B cell (primary cell): ENCODE results near the gene DDA1. TPM values are rescaled to one million over a fixed set of nuclear protein-coding genes. Genes with fewer than 3 reads are reported as not detected.

ENCODE experiments used
- ATAC-seq: fragments of 200-7000 bp; cut with Tn5 transposase; one replicate; pipeline ENCODE4 v1.10.0; 2021; ENCODE audit warnings: low read depth, mild to moderate bottlenecking, moderate number of reproducible peaks, moderate library complexity
- CTCF ChIA-PET: fragments of 350-600 bp; sonication (Branson Sonifier 250); formaldehyde crosslinking; loops from one replicate; lab custom pipeline; 2021; ENCODE audit warnings: antibody characterized with exemption, inconsistent platforms; lab: Charles Lee
- POLR2A ChIA-PET: fragments of 350-600 bp; sonication (Branson Sonifier 250); formaldehyde crosslinking; loops from one replicate; lab custom pipeline; 2021; ENCODE audit warnings: antibody characterized with exemption; lab: Charles Lee
- DNase-seq: peaks from one replicate; pipeline ENCODE4 v3.0.0; 2013
- H2AFZ ChIP-seq: 2 replicates; pipeline ENCODE4 v1.6.1; 2012; ENCODE audit warnings: mild to moderate bottlenecking, low read depth, low read length; ENCODE audit not compliant: insufficient read depth, poor library complexity, severe bottlenecking
- H3K27ac ChIP-seq, 2 donors: 1 replicate in 1 of 2; 2 replicates in 1 of 2; pipeline ENCODE4 v1.5.1; 2012 to 2013; ENCODE audit warnings: low read length in 2 of 2, mild to moderate bottlenecking in 2 of 2, moderate library complexity in 1 of 2
- H3K27me3 ChIP-seq, 4 experiments: fragments of 200-600 bp in 1 of 4; sonication (generic) in 1 of 4; replicated peaks in 1 of 4; 1 replicate in 2 of 4; 2 replicates in 2 of 4; pipeline versions ENCODE4 v1.6.1 to v1.7.0; 2013 to 2016; ENCODE audit warnings: low read length in 3 of 4, mild to moderate bottlenecking in 2 of 4, mixed read lengths in 1 of 4, moderate library complexity in 1 of 4; ENCODE audit not compliant: insufficient read depth in 4 of 4, control insufficient read depth in 3 of 4; ENCODE audit errors: control extremely low read depth in 1 of 4
- H3K36me3 ChIP-seq, 2 experiments: replicated peaks in 1 of 2; 1 replicate in 1 of 2; 2 replicates in 1 of 2; pipeline versions ENCODE4 v1.6.1 to v1.7.1; 2013; ENCODE audit warnings: low read length in 1 of 2; ENCODE audit not compliant: insufficient read depth in 2 of 2, control insufficient read depth in 1 of 2; ENCODE audit errors: control extremely low read depth in 1 of 2, extremely low read depth in 1 of 2
- H3K4me1 ChIP-seq, 2 donors: fragments of 200-600 bp in 1 of 2; sonication (generic) in 1 of 2; 1 replicate in 1 of 2; 2 replicates in 1 of 2; pipeline versions ENCODE4 v1.5.1 to v1.6.1; 2013 to 2017; ENCODE audit warnings: low read length in 2 of 2; ENCODE audit not compliant: control insufficient read depth in 2 of 2, insufficient read depth in 2 of 2
- H3K4me2 ChIP-seq: replicated peaks from 2 replicates; pipeline ENCODE3; 2012; ENCODE audit warnings: mild to moderate bottlenecking, low read depth, low read length; ENCODE audit not compliant: poor library complexity, severe bottlenecking
- H3K4me3 ChIP-seq, 5 experiments: fragments of 200-600 bp in 1 of 5; sonication (generic) in 1 of 5; 1 replicate in 3 of 5; 2 replicates in 2 of 5; pipeline versions ENCODE4 v1.5.1 to v1.7.0; 2011 to 2016; ENCODE audit warnings: low read length in 4 of 5, mild to moderate bottlenecking in 4 of 5, low read depth in 2 of 5, control low read depth in 1 of 5, moderate library complexity in 1 of 5; ENCODE audit not compliant: insufficient read depth in 1 of 5; ENCODE audit errors: control extremely low read depth in 1 of 5, extremely low read depth in 1 of 5
- H3K79me2 ChIP-seq: fragments of 200-600 bp; sonication (generic); one replicate; pipeline ENCODE4 v1.6.0; 2016; ENCODE audit warnings: low read length; ENCODE audit not compliant: control insufficient read depth, insufficient read depth
- H3K9ac ChIP-seq: fragments of 200-600 bp; sonication (generic); 2 replicates; pipeline ENCODE4 v1.6.1; 2017; ENCODE audit warnings: mild to moderate bottlenecking, low read length, moderate library complexity
- H3K9me3 ChIP-seq, 3 donors: one replicate each; pipeline versions ENCODE4 v1.6.1 to v1.7.1; 2013; ENCODE audit warnings: low read length in 2 of 3; ENCODE audit not compliant: control insufficient read depth in 2 of 3, insufficient read depth in 1 of 3; ENCODE audit errors: control extremely low read depth in 1 of 3
- H4K20me1 ChIP-seq: 2 replicates; pipeline ENCODE4 v1.6.0; 2012; ENCODE audit warnings: mild to moderate bottlenecking, low read length; ENCODE audit not compliant: insufficient read depth, control insufficient read depth, poor library complexity, severe bottlenecking
- H3K27ac Mint-ChIP-seq: one replicate; pipeline ENCODE4 v1.8.0; 2021; ENCODE audit warnings: mixed read lengths
- H3K27me3 Mint-ChIP-seq: one replicate; pipeline ENCODE4 v1.8.0; 2021; ENCODE audit warnings: mixed read lengths
- H3K4me1 Mint-ChIP-seq: one replicate; pipeline ENCODE4 v1.8.0; 2021; ENCODE audit warnings: mixed read lengths
- H3K4me3 Mint-ChIP-seq: one replicate; pipeline ENCODE4 v1.8.0; 2021; ENCODE audit warnings: mixed read lengths
- H3K9me3 Mint-ChIP-seq: one replicate; pipeline ENCODE4 v1.8.0; 2022; ENCODE audit warnings: mixed read lengths; ENCODE audit not compliant: insufficient read depth
- CTCF ChIP-seq: fragments of 200-600 bp; IDR thresholded peaks from one replicate; pipeline ENCODE4 v1.8.0; 2022; ENCODE audit warnings: antibody characterized with exemption, mild to moderate bottlenecking
- EZH2 ChIP-seq: IDR thresholded peaks from 2 replicates; pipeline ENCODE4 v1.6.1; 2012; ENCODE audit warnings: borderline replicate concordance, low read depth, mild to moderate bottlenecking, moderate library complexity, low read length; ENCODE audit not compliant: insufficient read depth, poor library complexity, severe bottlenecking
- WGBS: methylation state at CpG from one replicate; pipeline ENCODE4 v1.1.5; 2013; ENCODE audit warnings: missing lambda C conversion rate; ENCODE audit not compliant: insufficient coverage; 5-methylcytosine and 5-hydroxymethylcytosine counted together
- intact Hi-C: fragments of 100-400 bp; cut with micrococcal nuclease; formaldehyde crosslinking; loops from one replicate; pipeline ENCODE4 v1.10.0; 2022
- polyA plus RNA-seq: library from polyadenylated mRNA; depleted of rRNA; stranded (reverse); fragments of >200 nt; gene quantifications from 2 replicates; pipeline ENCODE4 v1.2.3, GENCODE V29; 2012
- total RNA-seq, 2 donors: library from RNA; stranded (reverse); fragments of 120-200 nt in 1 of 2; gene quantifications; 1 replicate in 1 of 2; 2 replicates in 1 of 2; pipeline versions ENCODE4 v1.2.3 to v1.2.4, GENCODE V29; 2013 to 2022

DDA1 gene
- total and polyA plus RNA-seq, 2 donors (not counting 1 experiment from before 2014, with no cell fraction given) = 38.4 TPM

- Mint-ChIP-seq H3K4me3 (no peak overlapping the region), H3K27me3 (peaks cover 44% of the 10 kb centered on the region), H3K27ac (no peak overlapping the region), H3K9me3 (no peaks in the 10 kb centered on the region), H3K4me1 (peaks cover 6% of the 10 kb centered on the region)
- 21% methylated on average over 12 of the region's 12 CpGs for WGBS
- no peak overlapping the region for H3K9ac ChIP-seq
- ATAC-seq (no peak), DNase-seq (no peak)
- no peak overlapping the region for H3K27ac ChIP-seq
- POLR2A ChIA-PET = no interaction called here
- H3K4me2 ChIP-seq = no peak overlapping the region
- H3K27me3 ChIP-seq = peaks cover 0 to 52% (median 16%) of the 10 kb centered on the region in 4 experiments
- no peaks in the 10 kb centered on the region for H4K20me1 ChIP-seq
- CTCF ChIA-PET = interaction anchor here (1.1 to 8.2 kb wide), 3 partner anchors 38 to 117 kb away, joined by 3 to 109 read pairs (median 6); no protein-coding TSS in a partner anchor
- H3K4me1 ChIP-seq = peaks cover 5 to 6% of the 10 kb centered on the region in 2 donors
- intact Hi-C loops = no loop called here
- H3K9me3 ChIP-seq = no peaks in the 10 kb centered on the region
- H3K79me2 ChIP-seq = no peaks in the 10 kb centered on the region
- no peaks in the 10 kb centered on the region for H3K36me3 ChIP-seq
- TF ChIP-seq EZH2 = no peak
- H3K4me3 ChIP-seq = no peak overlapping the region
- H2AFZ ChIP-seq = no peak overlapping the region
Observed at GRCh38 chr19:17348700-17349099, 39.3 kb downstream of the DDA1 start.

- 93% methylated on average over 42 of the region's 45 CpGs for WGBS
- H3K79me2 ChIP-seq = no peaks in the 10 kb centered on the region
- peaks cover 0 to 45% (median 16%) of the 10 kb centered on the region in 4 experiments for H3K27me3 ChIP-seq
- H2AFZ ChIP-seq = no peak overlapping the region
- intact Hi-C loops = no loop called here
- H3K4me1 ChIP-seq = no peaks in the 10 kb centered on the region
- H3K4me3 ChIP-seq = no peak overlapping the region
- Mint-ChIP-seq H3K4me3 (no peak overlapping the region), H3K9me3 (no peaks in the 10 kb centered on the region), H3K4me1 (no peaks in the 10 kb centered on the region), H3K27ac (no peak overlapping the region), H3K27me3 (peaks cover 42% of the 10 kb centered on the region)
- no peak overlapping the region for H3K27ac ChIP-seq
- TF ChIP-seq CTCF (no peak), EZH2 (no peak)
- no peaks in the 10 kb centered on the region for H3K36me3 ChIP-seq
- CTCF ChIA-PET = interaction anchor here (1.0 kb wide), 1 partner anchor 34 kb away, joined by 3 read pairs; no protein-coding TSS in a partner anchor
- ATAC-seq (no peak), DNase-seq (no peak)
- no peak overlapping the region for H3K4me2 ChIP-seq
- no peak overlapping the region for H3K9ac ChIP-seq
- H4K20me1 ChIP-seq = no peaks in the 10 kb centered on the region
- H3K9me3 ChIP-seq = no peaks in the 10 kb centered on the region
- POLR2A ChIA-PET = no interaction called here
Observed at GRCh38 chr19:17351815-17352435, 42.6 kb downstream of the DDA1 start.
